ENCODE results near the gene TLX3.
"Not testable (repeated sequence)": the region's sequence is repeated elsewhere in the genome, so short reads cannot be mapped to it uniquely, and the experiment has no call there.

Gene TLX3

GRCh38 chr5:171308453-171309275 lies at the start of gene TLX3:
TSS of gene TLX3 (plus strand) at chr5:171309248. CDS start at chr5:171309366, 118 bp downstream.
- DNase-seq (ENCODE audit: low spot score): no peak

DNA sequence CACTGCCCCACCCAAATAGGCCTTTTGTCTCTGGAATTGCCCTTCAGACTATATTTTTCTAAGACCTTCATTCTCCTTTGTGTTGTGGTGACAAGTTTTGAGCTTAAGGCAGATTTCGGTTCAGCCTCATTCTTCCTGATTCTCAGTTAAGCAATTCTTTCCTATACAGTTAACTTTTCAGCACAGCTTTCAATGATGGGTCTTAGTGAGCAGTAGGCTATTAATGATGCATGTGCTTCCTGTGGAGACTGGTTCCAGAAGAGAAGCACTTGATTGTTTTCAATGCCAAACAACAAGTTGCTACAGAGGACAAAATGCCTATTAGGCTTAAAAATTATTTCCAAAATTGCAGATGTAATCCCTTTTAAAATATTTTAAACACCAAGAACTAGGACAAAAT lies 47.7 kb upstream of the TLX3 start:
- no peak for DNase-seq (ENCODE audit: low spot score)

DNA sequence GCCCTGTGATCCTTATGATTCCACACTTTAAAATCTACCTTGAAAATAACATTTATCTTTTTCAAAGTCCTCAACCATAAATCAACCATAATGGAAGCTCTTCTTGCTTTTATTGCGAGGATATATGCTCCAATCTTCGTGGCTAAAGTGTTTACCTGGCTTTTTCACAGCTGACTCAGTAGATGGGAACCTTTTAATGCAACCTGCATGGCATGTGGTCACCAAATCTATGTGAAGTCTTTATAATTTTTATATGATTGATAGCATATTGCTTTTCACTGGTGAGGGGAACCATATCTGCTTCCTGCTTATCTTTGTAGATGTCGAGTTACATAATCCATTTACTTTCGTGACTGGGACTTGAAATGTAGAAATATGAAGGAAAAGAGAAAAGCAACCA lies 47.1 kb upstream of the TLX3 start:
- no peak for DNase-seq (ENCODE audit: low spot score)

- no peak for DNase-seq (ENCODE audit: low spot score)
Observed at GRCh38 chr5:171263181-171263580, 45.9 kb upstream of the TLX3 start.

- DNase-seq (ENCODE audit: low spot score): no peak
Observed at GRCh38 chr5:171264843-171265242, 44.2 kb upstream of the TLX3 start.

DNA sequence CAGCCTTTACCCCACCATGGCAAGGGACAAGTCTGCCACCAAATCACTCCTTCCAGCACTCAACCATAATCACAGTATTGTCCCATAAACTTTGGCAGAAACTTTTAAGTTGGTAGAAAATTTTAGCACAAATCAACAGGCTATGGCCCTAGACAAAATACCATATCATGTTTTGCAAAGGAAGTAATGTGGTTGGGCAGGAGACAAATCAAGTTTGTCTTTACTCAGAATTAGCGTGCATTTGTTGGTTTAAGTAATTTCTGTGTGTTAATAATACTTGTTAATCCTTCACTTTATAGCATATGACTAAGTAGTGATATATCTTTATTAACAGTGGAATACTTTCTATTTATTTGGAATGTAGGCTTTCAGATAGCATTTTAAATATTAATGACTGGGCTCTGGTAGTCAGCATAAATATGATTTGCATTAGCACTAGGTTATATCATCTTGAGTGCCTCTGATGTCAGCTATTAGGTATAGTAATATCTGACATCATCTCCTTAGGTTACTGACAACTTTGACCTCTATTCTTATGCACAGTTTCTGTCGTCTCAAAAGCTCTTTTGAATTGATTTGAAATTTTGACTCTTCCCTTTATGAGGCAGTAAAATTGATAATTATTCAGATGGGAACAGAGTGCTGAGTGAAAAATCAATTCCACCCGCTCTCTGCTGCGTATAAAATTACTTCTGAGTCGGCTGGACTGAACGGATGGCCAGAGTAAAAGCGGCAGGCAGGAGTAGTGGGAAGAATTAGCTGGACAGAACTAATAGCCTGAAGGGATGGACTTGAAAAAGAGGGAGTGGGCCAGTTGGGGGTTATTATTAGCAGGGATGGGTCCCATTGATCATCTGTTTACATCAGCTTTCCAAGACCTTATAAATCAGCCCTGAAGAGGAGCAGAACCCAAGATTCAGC lies 40.1 kb upstream of the TLX3 start:
- no peak for DNase-seq (ENCODE audit: low spot score)

GRCh38 chr5:171269717-171270116 lies 39.3 kb upstream of the TLX3 start:
- DNase-seq (ENCODE audit: low spot score): no peak

DNA sequence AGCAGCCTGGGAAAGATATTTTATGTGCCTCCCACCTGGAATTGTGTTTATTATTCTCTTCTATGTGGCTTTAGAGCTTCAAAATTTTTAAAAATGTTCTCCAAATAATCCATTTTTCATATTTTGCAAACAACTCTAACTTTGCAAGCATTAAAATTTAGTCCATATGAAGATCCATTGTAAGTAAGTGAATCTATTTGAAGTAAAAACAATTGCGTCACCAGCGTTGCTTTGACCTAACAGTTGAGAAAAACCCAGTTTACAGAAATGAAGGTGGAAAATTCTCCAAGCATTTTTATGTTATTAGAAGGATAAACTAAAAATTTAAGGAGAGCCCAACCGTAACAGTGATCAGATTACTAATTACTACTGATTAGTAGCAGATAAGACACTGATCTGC lies 38.9 kb upstream of the TLX3 start:
- DNase-seq (ENCODE audit: low spot score): no peak

GRCh38 chr5:171271798-171272197 lies 37.2 kb upstream of the TLX3 start:
- no peak for DNase-seq (ENCODE audit: low spot score)

GRCh38 chr5:171272996-171273970 lies 35.8 kb upstream of the TLX3 start:
- DNase-seq (ENCODE audit: low spot score): no peak

DNA sequence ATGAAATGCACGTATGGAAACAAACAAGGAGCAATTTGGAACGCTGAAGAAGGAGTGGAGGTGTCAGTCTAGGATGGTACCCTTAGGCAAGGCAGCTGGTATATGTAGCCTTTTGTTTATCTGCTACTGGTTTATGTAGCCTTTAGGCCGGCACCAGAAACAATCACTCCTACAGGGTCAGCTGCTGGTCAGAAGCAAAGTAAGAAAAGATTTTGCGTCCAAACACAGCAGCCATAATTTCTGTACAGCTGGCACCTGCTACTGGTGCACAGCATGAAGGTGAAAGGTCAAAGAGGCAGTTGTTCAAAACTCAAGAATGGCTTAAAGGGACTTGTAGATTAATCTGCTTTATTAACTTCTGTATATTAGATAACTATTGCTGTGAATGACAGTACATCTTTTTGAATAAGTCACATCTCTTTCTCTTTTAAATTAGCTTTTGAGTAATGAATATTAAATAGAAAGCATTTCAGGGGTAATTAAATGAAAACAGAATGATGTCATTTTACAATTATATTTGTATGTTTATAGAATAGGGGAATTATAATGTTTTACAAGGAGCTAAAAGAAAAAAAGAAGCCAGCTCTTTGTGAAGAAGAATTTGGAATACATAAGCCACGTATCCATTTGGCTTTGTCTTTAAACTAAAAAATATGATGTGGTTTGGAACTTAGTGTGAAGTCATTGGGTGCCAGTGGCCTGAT lies 33.1 kb upstream of the TLX3 start:
- DNase-seq (ENCODE audit: low spot score): no peak

GRCh38 chr5:171283753-171284152 lies 25.3 kb upstream of the TLX3 start:
- no peak for DNase-seq (ENCODE audit: low spot score)

GRCh38 chr5:171285465-171285864 lies 23.6 kb upstream of the TLX3 start:
- no peak for DNase-seq (ENCODE audit: low spot score)

DNA sequence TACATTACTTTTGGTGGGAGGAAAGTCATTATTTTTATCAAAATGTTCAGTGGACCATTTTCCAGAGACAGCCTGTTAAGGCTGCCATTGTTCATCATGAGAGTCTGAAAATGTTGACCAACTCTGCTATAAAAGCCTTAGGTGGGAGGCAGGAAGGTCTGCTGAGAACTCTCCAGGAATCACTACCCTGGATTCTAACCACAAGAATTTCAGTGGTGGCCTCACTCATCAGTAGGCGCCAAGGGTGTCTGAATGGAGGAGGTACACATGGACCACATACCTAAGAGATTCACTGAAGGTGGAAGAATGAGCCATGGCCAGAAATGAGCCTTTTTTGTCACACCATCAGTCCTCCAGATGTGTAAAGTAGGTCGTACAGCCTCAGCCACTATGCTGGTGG lies 21.0 kb upstream of the TLX3 start:
- no peak for DNase-seq (ENCODE audit: low spot score)

- DNase-seq (ENCODE audit: low spot score): no peak
Observed at GRCh38 chr5:171291371-171291770, 17.7 kb upstream of the TLX3 start.

- no peak for DNase-seq (ENCODE audit: low spot score)
Observed at GRCh38 chr5:171295299-171295698, 13.7 kb upstream of the TLX3 start.

- no peak for DNase-seq (ENCODE audit: low spot score)
Observed at GRCh38 chr5:171295801-171296200, 13.2 kb upstream of the TLX3 start.

- not testable (repeated sequence) for DNase-seq (ENCODE audit: low spot score)
Observed at GRCh38 chr5:171297941-171298340, 11.1 kb upstream of the TLX3 start.

- DNase-seq (ENCODE audit: low spot score): no peak
Observed at GRCh38 chr5:171299228-171299627, 9.8 kb upstream of the TLX3 start.

DNA sequence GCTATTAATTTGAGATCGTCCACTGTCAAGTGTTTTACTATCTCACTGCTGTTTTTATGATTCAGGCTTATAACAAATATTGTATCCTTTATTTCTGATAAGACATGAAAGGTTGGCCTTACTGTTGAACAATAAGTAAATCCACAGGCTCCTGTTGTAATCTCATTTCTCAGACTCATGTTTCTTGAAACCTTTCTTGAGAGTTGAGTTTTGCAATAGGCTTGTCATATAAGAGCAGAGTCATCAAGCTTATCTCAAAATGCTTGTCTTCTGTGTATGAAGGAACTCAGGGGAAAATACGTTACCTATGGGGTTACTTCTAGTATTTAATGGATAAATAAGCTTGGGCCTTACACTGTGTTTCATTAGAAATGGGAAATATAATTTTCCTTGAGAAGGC lies 9.2 kb upstream of the TLX3 start:
- DNase-seq (ENCODE audit: low spot score): no peak

DNA sequence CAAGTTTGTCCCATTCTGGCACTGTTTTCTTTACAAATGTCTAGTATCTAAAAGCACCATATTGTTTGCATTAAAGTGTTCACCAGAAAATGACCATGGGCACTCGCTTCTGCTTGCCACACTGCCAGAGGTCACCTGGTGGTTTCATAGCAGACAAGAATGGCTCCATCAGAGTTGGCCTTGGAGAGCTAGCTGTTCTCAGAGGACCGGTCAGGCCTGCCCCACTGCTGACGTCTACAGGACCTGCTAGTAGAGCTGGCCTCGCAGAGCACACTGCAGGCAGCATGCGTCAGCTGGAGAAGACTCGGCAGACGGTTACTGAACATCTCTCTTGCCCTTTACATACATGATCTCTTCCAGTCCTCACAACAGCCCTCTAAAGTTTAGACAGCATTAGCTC lies 8.7 kb upstream of the TLX3 start:
- no peak for DNase-seq (ENCODE audit: low spot score)

All from Ammon's horn (tissue), 1 donor.